GM21619 (cell line): ENCODE measurements around the gene TTC28.
"Not testable (repeated sequence)": the region's sequence is repeated elsewhere in the genome, so short reads cannot be mapped to it uniquely, and the experiment has no call there.

Experiments used
- ATAC-seq: cut with Tn5 transposase; IDR thresholded peaks from one replicate; pipeline ENCODE4 v1.9.1; 2021; ENCODE audit not compliant: unreplicated experiment

Gene TTC28

GRCh38 chr22:28608546-28608945 is 71.1 kb downstream of the TTC28 start:
- ATAC-seq = no peak

GRCh38 chr22:28607795-28608194 is 71.8 kb downstream of the TTC28 start:
- ATAC-seq = no peak

- no peak for ATAC-seq
Observed at GRCh38 chr22:28604966-28605761, 74.5 kb downstream of the TTC28 start.

- ATAC-seq = no peak
Observed at GRCh38 chr22:28601915-28602314, 77.7 kb downstream of the TTC28 start.

GRCh38 chr22:28600546-28601143 is 79.0 kb downstream of the TTC28 start:
- no peak for ATAC-seq

- ATAC-seq = no peak
Observed at GRCh38 chr22:28599693-28600092, 79.9 kb downstream of the TTC28 start.

- no peak for ATAC-seq
Observed at GRCh38 chr22:28597665-28598064, 82.0 kb downstream of the TTC28 start.

GRCh38 chr22:28594797-28595462 is 84.7 kb downstream of the TTC28 start:
- ATAC-seq = no peak

- ATAC-seq = no peak
Observed at GRCh38 chr22:28594076-28594796, 85.4 kb downstream of the TTC28 start.

- no peak for ATAC-seq
Observed at GRCh38 chr22:28593299-28593698, 86.3 kb downstream of the TTC28 start.

- no peak for ATAC-seq
Observed at GRCh38 chr22:28589102-28589750, 90.4 kb downstream of the TTC28 start.

- no peak for ATAC-seq
Observed at GRCh38 chr22:28585324-28585723, 94.3 kb downstream of the TTC28 start.

GRCh38 chr22:28582806-28583205 is 96.8 kb downstream of the TTC28 start:
- no peak for ATAC-seq

GRCh38 chr22:28581016-28581415 is 98.6 kb downstream of the TTC28 start:
- ATAC-seq = no peak

GRCh38 chr22:28576162-28576561 is 103.5 kb downstream of the TTC28 start:
- ATAC-seq = no peak

GRCh38 chr22:28574159-28574788 is 105.4 kb downstream of the TTC28 start:
- no peak for ATAC-seq

- no peak for ATAC-seq
Observed at GRCh38 chr22:28570696-28571373, 108.8 kb downstream of the TTC28 start.

GRCh38 chr22:28568974-28569373 is 110.7 kb downstream of the TTC28 start:
- not testable (repeated sequence) for ATAC-seq

GRCh38 chr22:28568099-28568498 is 111.5 kb downstream of the TTC28 start:
- no peak for ATAC-seq
